Measurements from ENCODE around the gene PLVAP. TPM values are rescaled to one million over a fixed set of nuclear protein-coding genes. Genes with fewer than 3 reads are reported as not detected.

The PLVAP gene
- total RNA-seq, 4 donors from 2014 or later: 4.7 to 204 (median 87.4) TPM

DNA sequence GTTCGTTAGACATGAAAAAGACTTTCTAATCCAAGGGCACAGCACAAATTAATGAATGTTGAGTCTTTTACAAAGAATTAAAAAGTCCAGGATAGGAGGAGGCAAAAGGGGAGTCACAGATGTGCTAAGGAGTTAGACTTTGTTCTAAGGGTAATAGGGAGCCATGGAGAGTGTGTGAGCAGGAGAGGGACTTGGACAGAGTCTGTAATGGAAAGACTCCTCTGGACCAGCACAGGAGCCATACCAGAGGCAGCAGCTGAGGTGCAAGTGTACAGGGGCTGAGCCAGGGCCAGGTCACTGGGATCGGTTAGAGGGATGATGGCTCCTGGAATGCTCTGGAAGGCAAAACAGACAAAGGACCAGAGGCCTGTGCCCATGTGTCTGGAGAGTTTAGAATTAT is 29.3 kb downstream of the PLVAP start:
- H3K36me3 ChIP-seq: no peaks in the 10 kb centered on the region
- no peak for TF ChIP-seq CTCF (IDR thresholded peaks at IDR 0.05)
- H3K4me3 ChIP-seq: no peak overlapping the region
- intact Hi-C loops (cut with DNase I; ENCODE audit: low total_unique reads): no loop called here
- H3K4me1 ChIP-seq: no peaks in the 10 kb centered on the region
- H3K27ac ChIP-seq: peak overlapping the region; percentile 46 to 47
- no peaks in the 10 kb centered on the region for H3K27me3 ChIP-seq
- no peaks in the 10 kb centered on the region for H3K9me3 ChIP-seq
- DNase-seq: no peak

DNA sequence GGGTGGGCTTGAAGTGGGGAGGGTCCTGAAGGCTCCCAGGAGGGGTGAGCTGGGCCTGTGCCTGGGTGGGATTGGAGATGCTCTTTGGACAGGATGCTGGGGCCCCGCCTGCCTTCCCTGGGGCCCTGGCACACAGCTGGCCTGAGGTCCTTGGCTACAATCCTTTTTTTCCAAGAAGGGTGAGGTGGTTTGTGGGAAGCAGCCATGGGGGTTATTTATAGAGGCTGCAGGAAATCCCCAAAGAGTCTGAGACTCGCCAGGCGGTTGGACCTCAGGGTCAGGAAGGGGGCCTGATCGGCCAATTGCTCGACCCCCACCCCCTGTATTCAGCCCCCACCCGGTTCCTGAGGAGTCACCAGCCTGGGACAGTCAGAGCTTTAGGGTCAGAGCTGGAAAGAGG is 29.8 kb downstream of the PLVAP start:
- peak in 1 of 2 donors; percentile 34 for DNase-seq
- H3K27ac ChIP-seq: peak overlapping the region; percentile 46 to 47
- intact Hi-C loops (cut with DNase I; ENCODE audit: low total_unique reads): no loop called here

GRCh38 chr19:17346109-17346671 is 31.0 kb downstream of the PLVAP start:
- Histone ChIP-seq H3K9me3 (no peaks in the 10 kb centered on the region), H3K36me3 (no peaks in the 10 kb centered on the region), H3K27ac (peak overlapping the region; percentile 46 to 54), H3K4me1 (no peaks in the 10 kb centered on the region), H3K27me3 (no peaks in the 10 kb centered on the region), H3K4me3 (no peak overlapping the region)
- TF ChIP-seq POLR2A (IDR thresholded peaks at IDR 0.05) (no peak), CTCF (IDR thresholded peaks at IDR 0.05) (peak; percentile 93 to 95 (median 94))
- intact Hi-C loops (cut with DNase I; ENCODE audit: low total_unique reads): no loop called here
- peak; percentile 74 to 82 for DNase-seq

More for the DNA sequence above, 29.8 kb downstream of the PLVAP start:
- Histone ChIP-seq H3K36me3 (no peaks in the 10 kb centered on the region), H3K4me1 (no peaks in the 10 kb centered on the region), H3K9me3 (no peaks in the 10 kb centered on the region), H3K27me3 (no peaks in the 10 kb centered on the region), H3K4me3 (no peak overlapping the region)
- TF ChIP-seq POLR2A (IDR thresholded peaks at IDR 0.05) (no peak), CTCF (IDR thresholded peaks at IDR 0.05) (no peak)

DNA sequence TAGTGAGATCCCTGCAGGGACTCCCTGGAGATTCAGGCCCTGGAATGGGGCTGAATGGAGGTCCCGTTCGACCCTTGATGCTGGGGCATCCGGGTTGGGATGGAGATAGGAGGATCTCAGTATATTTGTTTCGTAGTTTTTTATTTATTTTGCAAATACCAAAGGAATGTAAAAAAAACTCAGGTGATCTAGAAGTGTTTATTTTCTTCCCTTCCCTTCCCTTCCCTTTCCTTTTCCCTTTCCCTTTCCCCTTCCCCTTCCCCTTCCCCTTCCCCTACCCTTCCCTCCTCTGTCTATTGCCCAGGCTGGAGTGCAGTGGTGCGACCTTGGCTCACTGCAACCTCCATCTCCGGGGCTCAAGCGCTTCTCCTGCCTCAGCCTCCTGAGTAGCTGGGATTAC is 35.3 kb downstream of the PLVAP start:
- Histone ChIP-seq H3K36me3 (no peaks in the 10 kb centered on the region), H3K4me3 (no peak overlapping the region)
- TF ChIP-seq POLR2A (IDR thresholded peaks at IDR 0.05) (no peak), CTCF (IDR thresholded peaks at IDR 0.05) (no peak)

GRCh38 chr19:17341386-17341785 is 35.8 kb downstream of the PLVAP start:
- H3K36me3 ChIP-seq: no peaks in the 10 kb centered on the region
- no peaks in the 10 kb centered on the region for H3K9me3 ChIP-seq
- peaks cover 0 to 9% of the 10 kb centered on the region in 2 donors for H3K4me1 ChIP-seq
- no peaks in the 10 kb centered on the region for H3K27me3 ChIP-seq
- H3K27ac ChIP-seq: no peak overlapping the region
- no peak for DNase-seq
- no peak overlapping the region for H3K4me3 ChIP-seq
- intact Hi-C loops (cut with DNase I; ENCODE audit: low total_unique reads): loop anchor here (5.0 kb wide), 1 partner anchor 46 kb away; no protein-coding TSS in a partner anchor
- TF ChIP-seq CTCF (IDR thresholded peaks at IDR 0.05) (no peak), POLR2A (IDR thresholded peaks at IDR 0.05) (no peak)

More for the DNA sequence above, 35.3 kb downstream of the PLVAP start:
- Histone ChIP-seq H3K27ac (no peak overlapping the region), H3K4me1 (peaks cover 0 to 9% of the 10 kb centered on the region in 2 donors), H3K9me3 (no peaks in the 10 kb centered on the region), H3K27me3 (no peaks in the 10 kb centered on the region)
- intact Hi-C loops (cut with DNase I; ENCODE audit: low total_unique reads): loop anchor here (5.0 kb wide), 1 partner anchor 45 kb away; no protein-coding TSS in a partner anchor
- DNase-seq: no peak
